ENCODE measurements around the gene AUH. TPM values are rescaled to one million over a fixed set of nuclear protein-coding genes. Genes with fewer than 3 reads are reported as not detected.

AUH gene
- total RNA-seq, 1 experiment from 2014 or later, result 21.7 TPM

GRCh38 chr9:91255327-91255726 is 106.4 kb downstream of the AUH start:
- H4K91ac ChIP-seq (ENCODE audit: insufficient read length, low read depth, low read length), result no peak overlapping the region
- H4K8ac ChIP-seq (replicated peaks; ENCODE audit: insufficient read length, low read depth, low read length), result no peak overlapping the region
- no peak overlapping the region for H3K9ac ChIP-seq (ENCODE audit: extremely low read depth, insufficient read length, low read length)
- no peaks in the 10 kb centered on the region for H3K79me2 ChIP-seq (ENCODE audit: insufficient read depth, low read length)
- H2BK15ac ChIP-seq (ENCODE audit: low read depth, low read length), result no peak overlapping the region
- no peak overlapping the region for H3K56ac ChIP-seq (ENCODE audit: insufficient read length, low read depth, low read length)
- H4K5ac ChIP-seq (ENCODE audit: insufficient read length, low read depth, low read length), result no peak overlapping the region
- no peak overlapping the region for H3K4me2 ChIP-seq (ENCODE audit: insufficient read depth, insufficient read length, low read length)
- H3K9me3 ChIP-seq (ENCODE audit: control insufficient read depth, low read depth, low read length), result no peaks in the 10 kb centered on the region
- no peak overlapping the region for H2BK120ac ChIP-seq (ENCODE audit: low read depth, low read length, poor library complexity, severe bottlenecking)
- Mint-ChIP-seq H3K36me3 (ENCODE audit: insufficient read depth in 1 of 3, low read depth in 3 of 3) (no peaks in the 10 kb centered on the region), H3K27ac (no peak overlapping the region), H3K4me1 (no peaks in the 10 kb centered on the region), H3K27me3 (ENCODE audit: low read depth) (no peaks in the 10 kb centered on the region), H3K4me3 (no peak overlapping the region), H3K9me3 (no peaks in the 10 kb centered on the region)
- no peak overlapping the region for H2BK5ac ChIP-seq (ENCODE audit: insufficient read length, low read length)
- H3K4me1 ChIP-seq (ENCODE audit: insufficient read depth, low read length), result no peaks in the 10 kb centered on the region
- no peak overlapping the region for H3T11ph ChIP-seq (ENCODE audit: low read length)
- no peak overlapping the region for H3K14ac ChIP-seq (ENCODE audit: insufficient read depth, low read length)
- no peaks in the 10 kb centered on the region for H3K27me3 ChIP-seq (ENCODE audit: insufficient read depth, low read length)
- H2AFZ ChIP-seq (ENCODE audit: low read length), result no peak overlapping the region
- no peaks in the 10 kb centered on the region for H4K20me1 ChIP-seq (ENCODE audit: control insufficient read depth, insufficient read depth, insufficient read length)
- no peak overlapping the region for H2BK12ac ChIP-seq (ENCODE audit: insufficient read length, low read depth, low read length)
- H2AK5ac ChIP-seq (ENCODE audit: insufficient read length, low read length), result no peak overlapping the region
- H3K23me2 ChIP-seq (ENCODE audit: insufficient read length, low read depth, low read length, poor library complexity, severe bottlenecking), result no peaks in the 10 kb centered on the region
- no peaks in the 10 kb centered on the region for H3K79me1 ChIP-seq (ENCODE audit: insufficient read depth, low read depth, low read length, poor library complexity, severe bottlenecking)
- H3K18ac ChIP-seq (ENCODE audit: insufficient read length, low read depth, low read length), result no peak overlapping the region
- H2BK20ac ChIP-seq (ENCODE audit: low read depth, low read length, poor library complexity, severe bottlenecking), result no peak overlapping the region
- WGBS (ENCODE audit: extremely low coverage, insufficient read length, low lambda C conversion rate), result no CpG with 5 or more reads among the region's 3 CpGs
- H3K27ac ChIP-seq (ENCODE audit: insufficient read length, low read depth, low read length), result no peak overlapping the region
- DNase-seq, result no peak
- H3K23ac ChIP-seq (ENCODE audit: insufficient read length, low read depth, low read length), result no peak overlapping the region
- no peak for TF ChIP-seq CTCF (conservative IDR thresholded peaks at IDR 0.05)
- no peak overlapping the region for H3K4ac ChIP-seq (ENCODE audit: low read depth, low read length)
